GM12872 (cell line): ENCODE results near the gene PIAS2.

Source experiments
- CTCF ChIP-seq: IDR thresholded peaks from 3 replicates; pipeline ENCODE4 v1.5.1; 2011; ENCODE audit warnings: low read depth, mild to moderate bottlenecking, low read length, moderate library complexity; ENCODE audit not compliant: insufficient read depth

Gene PIAS2

GRCh38 chr18:46831434-46831833 lies 85.9 kb downstream of the PIAS2 start:
- TF ChIP-seq CTCF: no peak

- no peak for TF ChIP-seq CTCF
Observed at GRCh38 chr18:46830633-46831032, 86.7 kb downstream of the PIAS2 start.

GRCh38 chr18:46829947-46830346 lies 87.4 kb downstream of the PIAS2 start:
- no peak for TF ChIP-seq CTCF

GRCh38 chr18:46829531-46829930 lies 87.8 kb downstream of the PIAS2 start:
- TF ChIP-seq CTCF: no peak

GRCh38 chr18:46821856-46822711 lies 95.2 kb downstream of the PIAS2 start:
- TF ChIP-seq CTCF: no peak

GRCh38 chr18:46820863-46821262 lies 96.4 kb downstream of the PIAS2 start:
- TF ChIP-seq CTCF: no peak

GRCh38 chr18:46815661-46816060 lies 101.6 kb downstream of the PIAS2 start:
- no peak for TF ChIP-seq CTCF

GRCh38 chr18:46814399-46814798 lies 102.9 kb downstream of the PIAS2 start:
- TF ChIP-seq CTCF: no peak
